ENCODE data around the gene SPTBN1.
A peak's percentile ranks its signal among the peaks of the same experiment; 100 is the strongest.

SPTBN1 gene

GRCh38 chr2:54490863-54491262, 34.7 kb downstream of the SPTBN1 start:
- H3K4me3 ChIP-seq (ENCODE audit: low read depth, low read length), result no peak overlapping the region
- TF ChIP-seq, protein P1, sequence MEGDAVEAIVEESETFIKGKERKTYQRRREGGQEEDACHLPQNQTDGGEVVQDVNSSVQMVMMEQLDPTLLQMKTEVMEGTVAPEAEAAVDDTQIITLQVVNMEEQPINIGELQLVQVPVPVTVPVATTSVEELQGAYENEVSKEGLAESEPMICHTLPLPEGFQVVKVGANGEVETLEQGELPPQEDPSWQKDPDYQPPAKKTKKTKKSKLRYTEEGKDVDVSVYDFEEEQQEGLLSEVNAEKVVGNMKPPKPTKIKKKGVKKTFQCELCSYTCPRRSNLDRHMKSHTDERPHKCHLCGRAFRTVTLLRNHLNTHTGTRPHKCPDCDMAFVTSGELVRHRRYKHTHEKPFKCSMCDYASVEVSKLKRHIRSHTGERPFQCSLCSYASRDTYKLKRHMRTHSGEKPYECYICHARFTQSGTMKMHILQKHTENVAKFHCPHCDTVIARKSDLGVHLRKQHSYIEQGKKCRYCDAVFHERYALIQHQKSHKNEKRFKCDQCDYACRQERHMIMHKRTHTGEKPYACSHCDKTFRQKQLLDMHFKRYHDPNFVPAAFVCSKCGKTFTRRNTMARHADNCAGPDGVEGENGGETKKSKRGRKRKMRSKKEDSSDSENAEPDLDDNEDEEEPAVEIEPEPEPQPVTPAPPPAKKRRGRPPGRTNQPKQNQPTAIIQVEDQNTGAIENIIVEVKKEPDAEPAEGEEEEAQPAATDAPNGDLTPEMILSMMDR (IDR thresholded peaks at IDR 0.05; ENCODE audit: low read depth, low read length), result no peak
- no peak for DNase-seq (ENCODE audit: low read depth, low spot score)
- in situ Hi-C loops (cut with HindIII; ENCODE audit: low sequenced_read_pairs), result no loop called here

GRCh38 chr2:54492335-54492734, 36.2 kb downstream of the SPTBN1 start:
- no peak for DNase-seq (ENCODE audit: low read depth, low spot score)
- in situ Hi-C loops (cut with HindIII; ENCODE audit: low sequenced_read_pairs), result no loop called here
- TF ChIP-seq, protein P1 (IDR thresholded peaks at IDR 0.05; ENCODE audit: low read depth, low read length), result no peak
- H3K4me3 ChIP-seq (ENCODE audit: low read depth, low read length), result no peak overlapping the region

- in situ Hi-C loops (cut with HindIII; ENCODE audit: low sequenced_read_pairs), result no loop called here
- H3K4me3 ChIP-seq (ENCODE audit: low read depth, low read length), result no peak overlapping the region
- TF ChIP-seq, protein P1 (IDR thresholded peaks at IDR 0.05; ENCODE audit: low read depth, low read length), result no peak
- DNase-seq (ENCODE audit: low read depth, low spot score), result no peak
Measured at GRCh38 chr2:54494087-54494486, 38.0 kb downstream of the SPTBN1 start.

GRCh38 chr2:54496920-54497319, 40.8 kb downstream of the SPTBN1 start:
- TF ChIP-seq, protein P1 (IDR thresholded peaks at IDR 0.05; ENCODE audit: low read depth, low read length), result no peak
- no peak overlapping the region for H3K4me3 ChIP-seq (ENCODE audit: low read depth, low read length)
- in situ Hi-C loops (cut with HindIII; ENCODE audit: low sequenced_read_pairs), result no loop called here
- no peak for DNase-seq (ENCODE audit: low read depth, low spot score)

- TF ChIP-seq, protein P1 (IDR thresholded peaks at IDR 0.05; ENCODE audit: low read depth, low read length), result peak; percentile 45
- in situ Hi-C loops (cut with HindIII; ENCODE audit: low sequenced_read_pairs), result no loop called here
- no peak overlapping the region for H3K4me3 ChIP-seq (ENCODE audit: low read depth, low read length)
- DNase-seq (ENCODE audit: low read depth, low spot score), result no peak
Measured at GRCh38 chr2:54497763-54498680, 41.9 kb downstream of the SPTBN1 start.

DNA sequence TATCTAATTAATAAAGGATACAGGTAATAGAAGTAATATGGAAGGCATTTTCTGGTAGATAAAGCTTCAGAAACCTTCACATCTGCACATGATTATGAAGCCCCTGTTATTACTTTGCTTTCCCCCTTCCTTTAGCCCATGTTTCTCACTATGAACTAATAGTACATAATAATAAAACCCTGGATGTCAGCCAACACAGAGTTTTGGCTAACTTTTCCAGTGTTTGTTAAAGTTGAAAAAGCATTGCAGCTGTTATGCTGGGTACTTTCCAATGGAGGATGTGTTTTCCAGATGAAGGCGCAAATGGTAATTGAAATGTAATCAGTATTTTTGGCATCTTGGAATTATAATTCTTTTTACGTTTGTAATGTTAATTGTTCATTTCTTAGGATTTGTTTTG, 43.5 kb downstream of the SPTBN1 start:
- in situ Hi-C loops (cut with HindIII; ENCODE audit: low sequenced_read_pairs), result no loop called here
- H3K4me3 ChIP-seq (ENCODE audit: low read depth, low read length), result no peak overlapping the region
- TF ChIP-seq, protein P1 (IDR thresholded peaks at IDR 0.05; ENCODE audit: low read depth, low read length), result no peak
- DNase-seq (ENCODE audit: low read depth, low spot score), result no peak

Measured in astrocyte of the spinal cord (primary cell).